Measurements from ENCODE around the gene CCNQ.
A peak's percentile ranks its signal among the peaks of the same experiment; 100 is the strongest.

Gene CCNQ

GRCh38 chrX:153572601-153573000, 26.3 kb downstream of the CCNQ start:
- no peak for DNase-seq

DNA sequence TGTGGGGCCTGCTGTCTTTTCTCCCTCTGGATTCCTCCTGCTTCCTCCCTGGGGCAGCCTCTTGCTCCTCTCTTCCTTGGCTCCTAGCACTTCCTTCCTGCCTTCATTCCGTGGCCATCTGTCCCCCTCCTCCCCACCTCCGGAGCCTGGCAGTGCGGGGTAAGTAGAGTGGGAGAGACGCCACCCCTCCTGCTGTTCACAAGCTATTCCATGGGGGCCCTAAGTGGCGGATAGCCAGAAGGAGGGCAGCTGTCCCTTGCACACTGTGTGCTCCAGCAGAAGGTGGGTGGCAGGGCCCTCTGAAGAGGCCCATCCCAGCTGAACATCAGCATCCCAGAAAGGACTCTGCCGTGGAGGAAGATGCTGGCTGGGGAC, 27.4 kb downstream of the CCNQ start:
- DNase-seq, result no peak

- DNase-seq, result no peak
These were observed 29.5 kb downstream of the CCNQ start for GRCh38 chrX:153569475-153569874.

DNA sequence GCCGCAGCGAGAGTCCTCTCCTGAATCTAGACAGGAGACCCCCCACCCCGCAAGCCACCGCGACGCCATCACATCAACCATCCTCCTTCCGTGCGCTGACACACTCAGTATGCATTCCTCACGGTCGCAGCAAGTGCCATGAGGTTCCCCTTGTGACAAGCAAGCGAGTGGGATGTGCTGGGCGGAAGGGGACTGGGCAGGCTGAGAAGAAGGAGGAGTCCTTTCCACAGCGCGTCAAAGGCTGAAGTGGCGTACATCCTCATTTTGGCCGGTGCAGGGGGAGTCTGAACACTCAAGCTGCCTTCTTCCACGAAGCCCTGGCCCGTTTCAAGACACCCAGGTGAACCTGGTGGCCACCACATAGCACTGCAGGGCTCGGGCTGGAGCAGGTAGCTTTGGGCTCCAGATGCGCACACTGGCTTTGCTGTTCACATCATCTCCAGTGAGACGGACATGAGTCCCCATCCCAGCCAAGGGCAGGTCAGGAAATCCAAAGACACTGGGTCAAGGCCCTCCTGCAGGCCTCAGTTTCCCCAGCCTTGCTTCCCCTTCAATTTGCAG, 30.4 kb downstream of the CCNQ start:
- no peak for DNase-seq

DNA sequence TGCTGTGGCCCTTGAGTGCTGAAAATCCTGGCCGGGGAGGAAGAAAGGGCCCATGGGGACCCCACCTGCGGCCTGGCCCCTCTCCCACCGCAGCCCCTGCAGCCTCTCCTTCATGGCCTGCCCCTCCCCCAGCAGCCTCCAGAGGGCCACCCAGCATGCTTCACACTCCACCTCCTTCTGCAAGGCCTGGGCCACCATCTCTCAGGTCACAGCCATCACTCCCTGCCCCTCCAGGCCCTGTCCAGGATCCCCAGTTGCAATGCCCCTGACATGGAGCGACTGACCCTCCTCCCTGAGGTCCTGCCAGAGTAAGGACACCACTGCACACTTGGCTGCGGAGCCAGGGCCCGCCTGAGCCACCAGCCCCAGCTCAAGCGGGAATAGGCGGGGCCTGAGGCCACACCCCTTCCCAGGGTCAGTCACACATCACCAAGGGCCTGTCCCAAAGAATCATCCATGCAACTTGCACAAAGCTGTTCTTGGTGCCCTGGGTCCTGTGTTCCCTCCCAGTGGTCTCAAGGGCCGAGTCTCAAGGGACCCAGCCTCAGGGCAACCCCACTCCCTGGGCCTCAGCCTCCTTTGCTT, 32.9 kb downstream of the CCNQ start:
- no peak for DNase-seq

- no peak for DNase-seq
These were observed 34.8 kb downstream of the CCNQ start for GRCh38 chrX:153564047-153564606.

DNA sequence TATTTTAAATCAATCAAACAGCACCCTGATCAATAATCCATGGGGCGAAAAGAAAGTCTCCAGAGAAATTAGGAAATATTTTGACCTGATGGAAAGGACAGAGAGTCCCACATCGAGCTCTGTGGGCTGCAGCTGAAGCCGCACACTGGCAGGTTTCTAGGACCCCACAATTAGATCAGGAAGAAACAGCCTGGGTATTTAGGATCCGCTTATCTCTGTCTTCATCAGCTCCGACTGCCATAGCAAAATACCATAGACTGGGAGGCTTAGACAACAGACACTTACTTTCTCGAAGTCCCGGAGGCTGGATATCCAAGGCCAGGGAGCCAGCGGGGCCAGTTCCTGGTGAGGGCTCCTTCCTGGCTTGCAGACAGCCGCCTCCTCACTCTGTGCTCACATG, 36.4 kb downstream of the CCNQ start:
- no peak for DNase-seq

DNA sequence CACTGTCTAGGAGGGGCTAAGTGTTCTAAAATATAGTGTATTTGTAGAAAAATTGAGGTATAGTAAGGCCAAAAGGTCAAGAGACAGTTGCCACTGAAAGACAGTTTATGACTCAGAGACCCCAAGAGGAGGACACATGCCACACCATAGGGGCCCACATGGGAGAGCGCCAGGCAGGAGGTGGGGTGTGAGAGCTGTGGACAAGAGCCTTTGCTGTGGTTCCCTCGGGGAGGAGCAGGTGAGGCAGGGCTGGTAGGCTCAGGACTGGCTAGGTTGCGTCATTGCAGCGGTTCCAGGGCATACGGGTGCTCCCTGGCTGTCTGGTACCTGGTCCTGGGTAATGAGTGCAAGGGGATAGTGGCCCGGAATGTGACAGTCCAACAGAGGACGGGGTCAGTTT, 37.6 kb downstream of the CCNQ start:
- no peak for DNase-seq

GRCh38 chrX:153560466-153560865, 38.5 kb downstream of the CCNQ start:
- DNase-seq, result no peak

- no peak for DNase-seq
These were observed 38.9 kb downstream of the CCNQ start for GRCh38 chrX:153560000-153560399.

- peak; percentile 13 for DNase-seq
These were observed 41.2 kb downstream of the CCNQ start for GRCh38 chrX:153557618-153558355.

DNA sequence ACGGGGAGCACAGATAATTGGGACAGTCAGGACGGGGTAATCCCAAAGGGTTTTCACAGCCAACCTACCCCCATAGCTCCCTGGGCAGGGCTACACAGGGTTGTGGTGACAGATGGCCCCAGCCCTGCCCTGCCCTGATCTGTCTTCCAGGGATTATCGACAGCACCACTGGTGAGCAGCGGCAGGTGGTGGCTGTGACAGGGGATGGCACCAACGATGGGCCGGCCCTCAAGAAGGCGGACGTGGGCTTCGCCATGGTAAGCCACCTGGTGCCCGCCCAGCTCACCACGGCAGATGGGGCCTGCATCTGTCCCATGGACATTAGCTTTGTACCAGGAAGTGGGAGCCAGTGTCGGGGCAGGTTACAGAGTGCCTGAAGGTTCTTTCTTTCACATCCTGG, 42.2 kb downstream of the CCNQ start:
- no peak for DNase-seq

- peak; percentile 87 for DNase-seq
These were observed 44.3 kb downstream of the CCNQ start for GRCh38 chrX:153554519-153555167.

DNA sequence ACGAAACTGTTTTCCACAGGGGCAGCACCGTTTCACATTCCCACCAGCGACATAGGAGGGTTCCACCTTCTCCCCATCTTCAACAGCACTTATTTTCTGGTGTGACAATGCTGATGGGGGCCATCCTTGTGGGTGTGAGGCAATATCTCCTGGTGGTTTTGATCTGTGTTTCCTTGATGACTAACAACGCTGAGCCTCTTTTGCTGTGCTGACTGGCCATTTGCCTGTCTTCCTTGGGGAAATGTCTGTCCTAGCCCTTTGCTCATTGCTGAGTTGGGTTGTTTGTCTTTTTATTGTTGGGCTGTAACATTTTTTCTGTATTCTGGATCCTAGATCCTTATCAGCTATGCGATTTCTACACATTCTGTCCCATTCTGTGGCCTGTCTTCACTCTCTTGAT, 47.8 kb downstream of the CCNQ start:
- DNase-seq, result no peak

GRCh38 chrX:153549807-153550206, 49.1 kb downstream of the CCNQ start:
- DNase-seq, result no peak

DNA sequence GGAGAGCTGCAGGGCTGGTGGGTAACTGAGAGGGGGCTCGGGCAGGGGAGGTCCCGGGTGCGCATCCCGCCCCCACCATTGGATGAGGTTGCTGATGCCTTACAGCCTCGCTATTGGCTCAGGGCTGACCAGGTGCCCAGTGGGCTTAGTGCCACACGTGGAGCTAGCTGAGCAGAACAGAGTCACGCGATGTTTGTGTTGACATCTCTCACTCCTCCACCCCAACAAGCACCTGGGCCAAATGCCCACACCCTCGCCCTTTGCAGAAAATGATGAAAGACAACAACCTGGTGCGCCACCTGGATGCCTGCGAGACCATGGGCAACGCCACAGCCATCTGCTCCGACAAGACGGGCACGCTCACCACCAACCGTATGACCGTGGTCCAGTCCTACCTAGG, 49.7 kb downstream of the CCNQ start:
- DNase-seq, result no peak

GRCh38 chrX:153547195-153547594, 51.7 kb downstream of the CCNQ start:
- no peak for DNase-seq

- no peak for DNase-seq
These were observed 52.6 kb downstream of the CCNQ start for GRCh38 chrX:153546386-153546785.

- no peak for DNase-seq
These were observed 54.2 kb downstream of the CCNQ start for GRCh38 chrX:153544727-153545126.

DNA sequence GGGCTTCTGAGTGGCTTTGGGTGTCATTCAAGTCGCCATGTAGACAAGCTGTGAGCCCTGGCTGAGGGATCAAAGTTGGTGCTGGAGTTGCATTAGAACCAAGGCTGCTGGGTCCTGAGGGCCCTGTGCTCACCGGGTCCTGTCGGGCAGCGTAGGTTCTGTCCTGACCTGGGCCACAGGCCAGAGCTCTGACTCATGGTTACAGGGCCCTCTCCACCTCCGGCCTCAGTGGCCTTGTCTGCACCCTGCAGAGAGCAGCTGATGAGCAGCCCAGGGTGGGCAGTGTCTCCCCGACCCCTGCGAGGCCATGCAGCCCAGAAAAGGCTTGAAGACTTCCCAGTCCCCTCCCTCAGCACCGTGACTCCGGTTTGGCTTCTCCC, 59.0 kb downstream of the CCNQ start:
- no peak for DNase-seq

GRCh38 chrX:153539171-153539978, 59.6 kb downstream of the CCNQ start:
- peak; percentile 71 for DNase-seq

- DNase-seq, result no peak
These were observed 60.5 kb downstream of the CCNQ start for GRCh38 chrX:153538424-153538823.
